GM10266 (cell line): ENCODE data around the gene HFE.
"Not testable (repeated sequence)": the region's sequence is repeated elsewhere in the genome, so short reads cannot be mapped to it uniquely, and the experiment has no call there.

ENCODE experiments used
- DNase-seq: peaks from one replicate; pipeline ENCODE4 v3.0.0; 2012; ENCODE audit errors: extremely low spot score
- TF ChIP-seq, protein P1 (sequence below): IDR thresholded peaks from 2 replicates; pipeline ENCODE4 v1.5.1; 2012; ENCODE audit warnings: mild to moderate bottlenecking, low read depth; ENCODE audit not compliant: control insufficient read depth, insufficient read depth; ENCODE audit errors: missing control alignments

Gene HFE

DNA sequence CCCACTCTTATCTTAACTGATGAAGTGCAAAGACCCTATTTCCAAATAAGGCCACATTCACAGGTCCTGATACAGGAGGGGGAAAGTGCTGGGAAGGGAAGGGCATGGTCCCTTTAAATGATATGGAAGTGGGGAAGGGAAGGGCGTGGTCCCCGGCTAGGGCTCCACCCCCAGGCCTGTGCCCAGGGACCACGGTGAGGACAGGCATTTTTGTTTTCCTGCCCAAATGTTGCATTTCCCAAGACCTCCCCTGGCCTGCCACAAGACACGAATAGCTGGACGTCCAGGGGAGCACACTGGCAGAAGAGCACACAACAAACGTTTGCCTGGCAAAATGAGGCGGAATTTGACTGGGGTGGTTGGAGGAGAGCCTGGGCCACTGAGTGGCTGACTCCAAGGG lies 16.1 kb upstream of the HFE start:
- no peak for DNase-seq
- TF ChIP-seq, protein P1, sequence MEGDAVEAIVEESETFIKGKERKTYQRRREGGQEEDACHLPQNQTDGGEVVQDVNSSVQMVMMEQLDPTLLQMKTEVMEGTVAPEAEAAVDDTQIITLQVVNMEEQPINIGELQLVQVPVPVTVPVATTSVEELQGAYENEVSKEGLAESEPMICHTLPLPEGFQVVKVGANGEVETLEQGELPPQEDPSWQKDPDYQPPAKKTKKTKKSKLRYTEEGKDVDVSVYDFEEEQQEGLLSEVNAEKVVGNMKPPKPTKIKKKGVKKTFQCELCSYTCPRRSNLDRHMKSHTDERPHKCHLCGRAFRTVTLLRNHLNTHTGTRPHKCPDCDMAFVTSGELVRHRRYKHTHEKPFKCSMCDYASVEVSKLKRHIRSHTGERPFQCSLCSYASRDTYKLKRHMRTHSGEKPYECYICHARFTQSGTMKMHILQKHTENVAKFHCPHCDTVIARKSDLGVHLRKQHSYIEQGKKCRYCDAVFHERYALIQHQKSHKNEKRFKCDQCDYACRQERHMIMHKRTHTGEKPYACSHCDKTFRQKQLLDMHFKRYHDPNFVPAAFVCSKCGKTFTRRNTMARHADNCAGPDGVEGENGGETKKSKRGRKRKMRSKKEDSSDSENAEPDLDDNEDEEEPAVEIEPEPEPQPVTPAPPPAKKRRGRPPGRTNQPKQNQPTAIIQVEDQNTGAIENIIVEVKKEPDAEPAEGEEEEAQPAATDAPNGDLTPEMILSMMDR = no peak

DNA sequence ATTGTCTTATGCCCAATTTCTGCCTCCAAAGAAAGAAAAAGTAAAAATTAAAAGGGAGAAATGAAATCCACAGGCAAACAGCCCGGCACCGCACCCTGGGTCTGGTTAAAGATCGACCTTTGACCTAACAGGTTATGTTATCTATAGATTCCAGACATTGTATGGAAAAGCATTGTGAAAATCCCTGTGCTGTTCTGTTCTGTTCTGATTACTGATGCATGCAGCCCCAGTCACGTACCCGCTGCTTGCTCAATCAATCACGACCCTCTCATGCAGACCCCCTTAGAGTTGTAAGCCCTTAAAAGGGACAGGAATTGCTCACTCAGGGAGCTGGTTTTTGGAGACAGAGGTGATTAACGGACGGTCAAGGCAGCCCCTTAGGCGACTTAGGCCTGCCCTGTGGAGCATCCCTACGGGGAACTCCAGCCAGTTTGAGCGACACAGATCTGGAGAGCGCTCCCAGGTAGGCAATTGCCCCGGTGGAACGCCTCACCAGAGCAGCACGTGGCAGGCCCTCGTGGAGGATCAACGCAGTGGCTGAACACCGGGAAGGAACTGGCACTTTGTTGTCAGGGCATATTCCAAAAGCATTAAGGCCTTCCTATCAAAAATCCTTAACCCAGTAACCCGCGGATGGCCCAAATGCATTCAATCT lies 12.0 kb upstream of the HFE start:
- DNase-seq = no peak
- TF ChIP-seq, protein P1 = no peak

- DNase-seq = not testable (repeated sequence)
Observed at GRCh38 chr6:26078066-26078465, 9.2 kb upstream of the HFE start.

- DNase-seq = not testable (repeated sequence)
Observed at GRCh38 chr6:26081096-26081495, 6.1 kb upstream of the HFE start.

- no peak for DNase-seq
- TF ChIP-seq, protein P1 = no peak
Observed at GRCh38 chr6:26086211-26086610, 1.0 kb upstream of the HFE start.

- no peak for DNase-seq
Observed at GRCh38 chr6:26088344-26088743, 1.1 kb downstream of the HFE start.

GRCh38 chr6:26089272-26089671 lies 2.0 kb downstream of the HFE start:
- TF ChIP-seq, protein P1 = no peak
- DNase-seq = no peak

More at GRCh38 chr6:26088344-26088743, 1.1 kb downstream of the HFE start:
- TF ChIP-seq, protein P1 = no peak

DNA sequence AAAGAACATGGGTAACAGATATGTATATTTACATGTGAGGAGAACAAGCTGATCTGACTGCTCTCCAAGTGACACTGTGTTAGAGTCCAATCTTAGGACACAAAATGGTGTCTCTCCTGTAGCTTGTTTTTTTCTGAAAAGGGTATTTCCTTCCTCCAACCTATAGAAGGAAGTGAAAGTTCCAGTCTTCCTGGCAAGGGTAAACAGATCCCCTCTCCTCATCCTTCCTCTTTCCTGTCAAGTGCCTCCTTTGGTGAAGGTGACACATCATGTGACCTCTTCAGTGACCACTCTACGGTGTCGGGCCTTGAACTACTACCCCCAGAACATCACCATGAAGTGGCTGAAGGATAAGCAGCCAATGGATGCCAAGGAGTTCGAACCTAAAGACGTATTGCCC lies 5.2 kb downstream of the HFE start:
- no peak for DNase-seq
- TF ChIP-seq, protein P1 = no peak
